K562 (cell line): ENCODE measurements around the gene ZNF37A. TPM values are rescaled to one million over a fixed set of nuclear protein-coding genes. Genes with fewer than 3 reads are reported as not detected.

Experiments
- ARHGAP35 ChIP-seq: fragments of 450-650 bp; IDR thresholded peaks from 2 replicates; pipeline ENCODE4 v1.6.1; 2018; ENCODE audit not compliant: partially characterized antibody
- ASH1L ChIP-seq: fragments of 450-650 bp; IDR thresholded peaks from 2 replicates; pipeline ENCODE4 v1.6.1; 2018; ENCODE audit warnings: borderline replicate concordance, mild to moderate bottlenecking, low read depth; ENCODE audit not compliant: partially characterized antibody
- CBX5 ChIP-seq: IDR thresholded peaks from 2 replicates; pipeline ENCODE4 v1.6.1; 2014; ENCODE audit warnings: low read depth, borderline replicate concordance
- EWSR1 ChIP-seq: fragments of 450-650 bp; IDR thresholded peaks from 2 replicates; pipeline ENCODE4 v1.6.1; 2018; ENCODE audit warnings: borderline replicate concordance, mild to moderate bottlenecking, low read depth, moderate library complexity; ENCODE audit not compliant: partially characterized antibody
- GATAD2A ChIP-seq: fragments of 450-650 bp; IDR thresholded peaks from 2 replicates; pipeline ENCODE4 v1.6.1; 2017
- HMG20B ChIP-seq: fragments of 250-450 bp; sonication (Bioruptor Pico); IDR thresholded peaks from 2 replicates; pipeline ENCODE4 v1.5.0; 2021; ENCODE audit warnings: mild to moderate bottlenecking
- KDM5B ChIP-seq: fragments of 200-600 bp; sonication (generic); IDR thresholded peaks from 2 replicates; pipeline ENCODE4 v1.6.1; 2012; ENCODE audit warnings: low read depth, mild to moderate bottlenecking, moderate library complexity, low read length, control low read depth, inconsistent platforms; ENCODE audit not compliant: insufficient replicate concordance
- MTA2 ChIP-seq: fragments of 450-650 bp; IDR thresholded peaks from 2 replicates; pipeline ENCODE4 v1.6.1; 2016; ENCODE audit warnings: low read depth
- NCOA2 ChIP-seq, 2 experiments: fragments of 450-650 bp; IDR thresholded peaks; 2 replicates each; pipeline ENCODE4 v1.6.1; 2018; ENCODE audit warnings: mild to moderate bottlenecking in 2 of 2, moderate library complexity in 1 of 2; ENCODE audit not compliant: partially characterized antibody in 2 of 2
- NR2C2 ChIP-seq, 2 experiments: fragments of 200-800 bp in 1 of 2; sonication (Bioruptor generic) in 1 of 2; sonication (generic) in 1 of 2; formaldehyde crosslinking in 1 of 2; IDR thresholded peaks; 2 replicates each; pipeline versions ENCODE4 v1.6.1 to v1.8.0; 2016 to 2022; ENCODE audit warnings: mild to moderate bottlenecking in 1 of 2, missing compliant biosample characterization in 1 of 2, missing genetic modification characterization in 1 of 2, missing genetic modification reagents in 1 of 2
- PHB ChIP-seq: fragments of 250-450 bp; sonication (Bioruptor Pico); IDR thresholded peaks from 2 replicates; pipeline ENCODE4 v1.5.0; 2021
- PHTF2 ChIP-seq: fragments of 250-450 bp; sonication (Bioruptor Pico); IDR thresholded peaks from 2 replicates; pipeline ENCODE4 v1.5.0; 2021; ENCODE audit warnings: mild to moderate bottlenecking
- POLR2AphosphoS5 ChIP-seq: IDR thresholded peaks from 2 replicates; pipeline ENCODE4 v1.6.1; 2011; ENCODE audit warnings: mild to moderate bottlenecking, low read depth, low read length, moderate library complexity; ENCODE audit not compliant: control insufficient read depth, insufficient read depth
- POLR2B ChIP-seq: fragments of 450-650 bp; IDR thresholded peaks from 2 replicates; pipeline ENCODE4 v1.6.1; 2018; ENCODE audit warnings: low read depth; ENCODE audit not compliant: partially characterized antibody
- RBM25 ChIP-seq: fragments of 200-400 bp; formaldehyde crosslinking; IDR thresholded peaks from 2 replicates; pipeline ENCODE4 v1.6.1; 2018; ENCODE audit warnings: low read length, low read depth, moderate library complexity; ENCODE audit not compliant: severe bottlenecking
- RFX5 ChIP-seq: IDR thresholded peaks from 2 replicates; pipeline ENCODE4 v1.6.1; 2011; ENCODE audit warnings: low read depth, mild to moderate bottlenecking, improper control_type of control experiment, low read length
- SMAD1 ChIP-seq: fragments of 150-350 bp; IDR thresholded peaks from 2 replicates; pipeline ENCODE4 v1.6.1; 2014; ENCODE audit warnings: low read length, low read depth; ENCODE audit not compliant: partially characterized antibody
- SOX6 ChIP-seq: fragments of 450-650 bp; IDR thresholded peaks from 2 replicates; pipeline ENCODE4 v1.6.1; 2014; ENCODE audit warnings: mild to moderate bottlenecking
- SREBF2 ChIP-seq: sonication (generic); formaldehyde crosslinking; IDR thresholded peaks from 2 replicates; pipeline ENCODE4 v1.4.0; 2020; ENCODE audit warnings: mild to moderate bottlenecking, missing genetic modification reagents
- TAL1 ChIP-seq: fragments of 450-650 bp; IDR thresholded peaks from 2 replicates; pipeline ENCODE4 v1.6.1; 2016; ENCODE audit warnings: mild to moderate bottlenecking
- ZBTB1 ChIP-seq: sonication (generic); formaldehyde crosslinking; IDR thresholded peaks from 2 replicates; pipeline ENCODE4 v1.8.1; 2023; ENCODE audit warnings: missing genetic modification reagents, low read depth, mild to moderate bottlenecking, borderline replicate concordance
- ZNF165 ChIP-seq: fragments of 250-450 bp; sonication (Bioruptor Pico); IDR thresholded peaks from 2 replicates; pipeline ENCODE4 v1.4.0; 2020; ENCODE audit warnings: borderline replicate concordance
- ZNF175 ChIP-seq: fragments of 200-800 bp; sonication (Bioruptor generic); IDR thresholded peaks from 2 replicates; pipeline ENCODE4 v1.6.1; 2016; ENCODE audit warnings: low read depth, mild to moderate bottlenecking, missing genetic modification characterization, missing compliant biosample characterization
- ZNF24 ChIP-seq: fragments of 450-650 bp; IDR thresholded peaks from 2 replicates; pipeline ENCODE4 v1.6.1; 2016
- ZNF263 ChIP-seq: sonication (generic); formaldehyde crosslinking; IDR thresholded peaks from 2 replicates; pipeline ENCODE4 v1.8.0; 2022; ENCODE audit warnings: mild to moderate bottlenecking, missing genetic modification reagents, borderline replicate concordance
- ZNF584 ChIP-seq: fragments of 200-800 bp; sonication (Bioruptor generic); IDR thresholded peaks from 2 replicates; pipeline ENCODE4 v1.6.1; 2016; ENCODE audit warnings: low read depth, mild to moderate bottlenecking, missing genetic modification characterization, missing compliant biosample characterization
- ZNF609 ChIP-seq: sonication (generic); formaldehyde crosslinking; IDR thresholded peaks from 2 replicates; pipeline ENCODE4 v1.8.1; 2023; ENCODE audit warnings: missing genetic modification reagents, mild to moderate bottlenecking, borderline replicate concordance
- ZNF668 ChIP-seq: fragments of 250-450 bp; sonication (Bioruptor Pico); IDR thresholded peaks from 2 replicates; pipeline ENCODE4 v1.8.0; 2022; ENCODE audit warnings: mild to moderate bottlenecking, inconsistent platforms
- polyA plus RNA-seq, 8 experiments: library from polyadenylated mRNA; depleted of rRNA in 4 of 8; stranded (reverse) in 5 of 8; unstranded in 3 of 8; fragments of >200 nt; fragmentation: Nextera tagmentation in 2 of 8; fragmentation: Illumina TruSeq in 1 of 8; extraction: Ambion mirVana in 2 of 8; extraction: Trizol in 1 of 8; gene quantifications; 2 replicates each; pipeline versions ENCODE4 v1.2.1 to v1.2.3, GENCODE V29; 2011 to 2014; ENCODE audit warnings: inconsistent platforms in 1 of 8, missing spikeins in 1 of 8
- total RNA-seq, 7 experiments: library from RNA; depleted of rRNA in 6 of 7; stranded (reverse); fragments of >200 nt in 6 of 7; fragmentation: Illumina TruSeq in 2 of 7; extraction: Trizol in 2 of 7; gene quantifications; 2 replicates each; pipeline versions ENCODE4 v1.2.1 to v1.2.3, GENCODE V29; 2011 to 2021; ENCODE audit warnings: low replicate concordance in 1 of 7

The ZNF37A gene
- total and polyA plus RNA-seq, 9 of the 15 experiments (the other 6 are each of a cell fraction or from before 2014, with no cell fraction given): 4.1 to 21.6 (median 16.4) TPM

DNA sequence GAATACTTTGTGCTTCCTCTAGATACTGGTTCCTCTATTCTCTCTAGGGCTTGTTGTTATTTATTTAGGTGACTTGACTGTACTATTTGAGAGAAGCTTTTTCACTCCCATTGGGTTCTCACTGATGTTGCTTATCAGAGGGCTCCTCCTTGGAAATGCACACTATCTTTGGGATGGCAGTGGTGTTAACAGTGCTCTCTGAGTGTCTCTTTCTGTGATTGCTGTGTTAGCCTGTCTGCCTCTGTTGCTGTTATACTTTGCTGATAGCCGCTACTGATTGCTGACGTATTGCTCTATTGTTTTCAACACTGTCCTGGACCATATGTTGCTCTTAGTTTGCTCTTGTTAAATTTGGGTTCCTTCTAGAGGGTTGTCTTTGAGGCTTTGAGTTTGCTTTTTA lies 49.0 kb upstream of the ZNF37A start (continued):
- no peak for TF ChIP-seq ZNF609 (CRISPR knock-in tag)
- TF ChIP-seq ZNF668 (CRISPR knock-in tag): no peak
- TF ChIP-seq POLR2B: no peak
- no peak for TF ChIP-seq PHTF2 (CRISPR knock-in tag)
- TF ChIP-seq ASH1L: no peak
- no peak for TF ChIP-seq ZNF263 (CRISPR knock-in tag)
- no peak for TF ChIP-seq ZNF175
- no peak for TF ChIP-seq SREBF2
- no peak for TF ChIP-seq HMG20B (CRISPR knock-in tag)
- TF ChIP-seq TAL1: peak; percentile 83
- TF ChIP-seq ZNF165 (CRISPR knock-in tag): no peak
- peak; percentile 67 for TF ChIP-seq MTA2
- TF ChIP-seq GATAD2A: no peak
- TF ChIP-seq ZBTB1 (CRISPR knock-in tag): no peak
- no peak for TF ChIP-seq RBM25
- no peak for TF ChIP-seq ARHGAP35
- TF ChIP-seq KDM5B: no peak
- no peak for TF ChIP-seq PHB (CRISPR knock-in tag)
- TF ChIP-seq NR2C2 (CRISPR knock-in tag; IDR thresholded peaks at IDR 0.05): no peak
- no peak for TF ChIP-seq NR2C2 (tag; IDR thresholded peaks at IDR 0.05)
- no peak for TF ChIP-seq RFX5
- no peak for TF ChIP-seq POLR2AphosphoS5
- no peak for TF ChIP-seq NCOA2 (IDR thresholded peaks at IDR 0.05; ENCODE audit: partially characterized antibody in 2 of 2)
- no peak for TF ChIP-seq SMAD1
- no peak for TF ChIP-seq ZNF24
- TF ChIP-seq ZNF584 (CRISPR knock-in tag): no peak
- TF ChIP-seq SOX6: peak; percentile 81
- no peak for TF ChIP-seq CBX5
- TF ChIP-seq EWSR1: no peak
